ENCODE measurements around the gene E2F4.

GRCh38 chr16:67164599-67165061 lies 27.3 kb upstream of the E2F4 start, which contains the start of gene HSF4:
- TF ChIP-seq CTCF (IDR thresholded peaks at IDR 0.05 in 2 of 3, conservative IDR thresholded peaks at IDR 0.05 in 1 of 3; ENCODE audit: borderline replicate concordance in 1 of 3, insufficient read depth in 1 of 3, low read depth in 2 of 3, low read length in 2 of 3), result no peak
- no peak for TF ChIP-seq ZFX (IDR thresholded peaks at IDR 0.05)
- no peak for TF ChIP-seq SRF (IDR thresholded peaks at IDR 0.05; ENCODE audit: low read depth)
- TF ChIP-seq EZH2phosphoT487 (IDR thresholded peaks at IDR 0.05; ENCODE audit: borderline replicate concordance), result no peak

Data from HCT116 (cell line).